GM19463 (cell line): ENCODE results near the gene ARMC5.

Source experiments
- ATAC-seq: cut with Tn5 transposase; IDR thresholded peaks from one replicate; pipeline ENCODE4 v1.9.1; 2021; ENCODE audit warnings: mild to moderate bottlenecking, moderate library complexity; ENCODE audit not compliant: unreplicated experiment

ARMC5 gene

DNA sequence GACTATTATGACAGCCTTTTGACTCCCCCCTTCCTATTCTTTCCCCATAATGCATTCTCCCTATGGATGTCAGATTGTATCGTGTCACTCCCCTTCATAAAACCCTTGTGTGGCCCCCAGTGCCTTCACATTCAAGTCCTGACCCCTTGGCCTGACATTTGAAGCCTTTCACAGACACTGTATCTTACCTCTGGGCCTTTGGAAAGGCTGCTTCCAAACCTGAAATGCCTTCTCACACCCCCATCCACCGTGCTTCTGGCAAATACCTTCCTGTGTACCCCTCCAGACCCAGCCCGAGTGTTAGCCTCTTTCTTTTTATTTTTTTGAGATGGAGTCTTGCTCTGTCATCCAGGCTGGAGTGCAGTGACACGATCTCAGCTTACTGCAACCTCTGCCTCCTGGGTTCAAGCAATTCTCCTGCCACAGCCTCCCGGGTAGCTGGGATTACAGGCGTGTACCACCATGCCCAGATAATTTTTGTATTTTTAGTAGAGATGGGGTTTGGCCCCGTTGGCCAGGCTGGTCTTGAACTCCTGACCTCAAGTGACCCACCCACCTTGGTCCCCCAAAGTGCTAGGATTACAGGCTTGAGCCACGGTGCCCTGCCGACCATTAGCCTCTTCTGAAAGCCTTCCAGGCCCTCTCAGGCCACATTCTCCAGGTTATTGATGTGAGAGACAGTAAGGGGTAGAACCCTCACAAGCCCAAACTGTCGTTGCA, 2.1 kb downstream of the ARMC5 start:
- ATAC-seq: no peak

DNA sequence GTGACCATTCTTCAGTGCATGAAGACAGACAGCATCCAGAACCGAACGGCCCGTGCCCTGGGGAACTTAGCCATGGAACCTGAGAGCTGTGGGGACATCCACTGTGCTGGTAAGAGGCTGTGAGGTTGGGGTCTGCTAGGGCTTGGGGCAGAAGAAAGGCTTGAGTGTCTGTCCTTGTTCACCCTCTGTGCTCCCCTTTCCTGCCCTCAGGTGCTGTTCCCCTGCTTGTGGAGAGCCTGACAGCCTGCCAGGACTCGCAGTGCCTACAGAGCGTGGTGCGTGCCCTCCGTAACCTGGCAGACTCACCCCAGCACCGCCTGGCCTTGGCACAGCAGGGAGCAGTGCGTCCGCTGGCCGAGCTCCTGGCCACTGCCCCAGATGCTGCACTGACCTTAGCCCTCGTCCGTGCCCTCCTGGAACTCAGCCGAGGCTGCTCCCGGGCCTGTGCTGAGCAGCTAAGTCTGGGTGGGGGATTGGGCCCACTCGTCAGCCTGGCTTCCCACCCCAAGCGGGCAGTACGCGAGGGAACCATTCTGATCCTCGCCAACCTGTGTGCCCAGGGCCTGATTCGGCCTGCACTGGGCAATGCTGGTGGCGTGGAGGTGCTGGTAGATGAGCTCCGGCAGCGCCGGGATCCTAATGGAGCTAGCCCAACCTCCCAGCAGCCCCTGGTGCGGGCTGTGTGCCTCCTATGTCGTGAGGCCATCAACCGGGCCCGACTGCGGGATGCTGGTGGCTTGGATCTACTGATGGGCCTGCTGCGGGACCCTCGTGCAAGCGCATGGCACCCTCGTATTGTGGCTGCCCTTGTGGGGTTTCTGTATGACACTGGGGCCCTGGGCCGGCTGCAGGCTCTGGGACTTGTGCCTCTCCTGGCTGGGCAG, 2.9 kb downstream of the ARMC5 start:
- no peak for ATAC-seq

DNA sequence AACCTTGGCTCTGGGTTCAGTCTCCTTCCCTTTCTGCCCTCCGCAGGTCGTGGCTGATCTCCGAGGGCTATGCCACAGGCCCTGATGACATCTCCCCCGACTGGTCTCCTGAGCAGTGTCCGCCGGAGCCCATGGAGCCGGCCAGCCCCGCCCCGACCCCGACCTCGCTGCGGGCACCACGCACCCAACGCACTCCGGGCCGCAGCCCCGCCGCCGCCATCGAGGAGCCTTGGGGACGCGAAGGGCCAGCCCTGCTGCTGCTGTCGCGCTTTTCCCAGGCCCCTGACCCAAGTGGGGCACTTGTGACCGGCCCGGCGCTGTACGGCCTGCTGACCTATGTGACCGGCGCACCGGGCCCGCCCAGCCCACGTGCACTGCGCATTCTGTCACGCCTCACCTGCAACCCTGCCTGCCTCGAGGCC, 5.1 kb downstream of the ARMC5 start:
- no peak for ATAC-seq

DNA sequence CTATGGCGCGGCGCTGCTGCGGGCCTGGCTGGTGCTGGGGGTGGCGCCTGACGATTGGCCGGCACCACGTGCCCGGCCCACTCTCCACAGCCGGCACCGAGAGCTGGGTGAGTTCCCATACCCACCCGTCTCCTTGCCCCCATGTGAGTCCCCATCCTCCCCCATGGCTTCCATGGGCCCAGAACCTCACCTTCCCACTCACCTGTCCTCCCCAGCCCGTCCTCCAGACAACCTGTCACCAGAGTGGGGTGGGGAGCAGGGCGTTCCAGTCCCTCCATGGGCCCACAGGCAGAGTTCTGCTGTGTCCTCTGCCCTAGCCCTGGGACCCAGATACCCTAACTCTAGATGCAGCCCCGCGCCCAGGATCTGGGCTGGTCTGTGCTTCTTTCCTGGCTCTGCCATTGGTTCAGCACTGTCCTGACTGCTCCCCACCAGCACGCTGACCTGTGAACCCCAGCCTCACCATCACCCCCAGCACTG, 5.5 kb downstream of the ARMC5 start:
- ATAC-seq: no peak

DNA sequence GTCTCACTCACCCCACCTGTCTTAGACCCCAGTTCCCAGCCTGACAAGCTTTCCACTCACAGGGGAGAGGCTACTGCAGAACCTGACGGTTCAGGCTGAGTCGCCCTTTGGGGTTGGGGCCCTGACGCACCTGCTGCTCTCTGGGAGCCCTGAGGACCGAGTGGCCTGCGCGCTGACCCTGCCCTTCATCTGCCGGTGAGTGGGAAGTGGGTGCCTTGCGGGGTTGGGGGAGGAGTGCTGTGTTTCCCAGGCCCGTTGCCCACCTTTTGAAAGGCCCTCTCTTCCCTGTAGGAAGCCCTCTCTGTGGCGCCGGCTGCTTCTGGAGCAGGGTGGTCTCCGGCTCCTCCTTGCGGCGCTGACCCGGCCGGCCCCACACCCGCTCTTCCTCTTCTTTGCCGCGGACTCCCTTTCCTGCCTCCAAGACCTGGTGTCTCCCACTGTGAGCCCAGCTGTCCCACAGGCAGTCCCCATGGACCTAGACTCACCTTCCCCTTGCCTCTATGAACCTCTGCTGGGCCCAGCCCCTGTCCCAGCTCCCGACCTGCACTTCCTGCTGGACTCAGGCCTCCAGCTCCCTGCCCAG, 6.6 kb downstream of the ARMC5 start:
- no peak for ATAC-seq

DNA sequence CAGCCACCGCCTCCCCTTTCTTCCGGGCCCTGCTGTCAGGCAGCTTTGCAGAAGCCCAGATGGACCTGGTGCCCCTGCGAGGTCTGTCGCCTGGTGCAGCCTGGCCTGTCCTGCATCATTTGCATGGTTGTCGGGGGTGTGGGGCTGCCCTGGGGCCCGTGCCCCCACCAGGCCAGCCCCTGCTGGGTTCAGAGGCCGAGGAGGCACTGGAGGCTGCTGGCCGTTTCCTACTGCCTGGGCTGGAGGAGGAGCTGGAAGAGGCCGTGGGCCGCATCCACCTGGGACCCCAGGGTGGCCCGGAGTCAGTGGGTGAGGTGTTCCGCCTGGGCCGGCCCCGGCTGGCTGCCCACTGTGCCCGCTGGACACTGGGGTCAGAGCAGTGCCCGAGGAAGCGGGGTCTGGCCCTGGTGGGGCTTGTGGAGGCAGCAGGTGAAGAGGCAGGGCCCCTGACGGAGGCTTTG, 7.1 kb downstream of the ARMC5 start:
- no peak for ATAC-seq

DNA sequence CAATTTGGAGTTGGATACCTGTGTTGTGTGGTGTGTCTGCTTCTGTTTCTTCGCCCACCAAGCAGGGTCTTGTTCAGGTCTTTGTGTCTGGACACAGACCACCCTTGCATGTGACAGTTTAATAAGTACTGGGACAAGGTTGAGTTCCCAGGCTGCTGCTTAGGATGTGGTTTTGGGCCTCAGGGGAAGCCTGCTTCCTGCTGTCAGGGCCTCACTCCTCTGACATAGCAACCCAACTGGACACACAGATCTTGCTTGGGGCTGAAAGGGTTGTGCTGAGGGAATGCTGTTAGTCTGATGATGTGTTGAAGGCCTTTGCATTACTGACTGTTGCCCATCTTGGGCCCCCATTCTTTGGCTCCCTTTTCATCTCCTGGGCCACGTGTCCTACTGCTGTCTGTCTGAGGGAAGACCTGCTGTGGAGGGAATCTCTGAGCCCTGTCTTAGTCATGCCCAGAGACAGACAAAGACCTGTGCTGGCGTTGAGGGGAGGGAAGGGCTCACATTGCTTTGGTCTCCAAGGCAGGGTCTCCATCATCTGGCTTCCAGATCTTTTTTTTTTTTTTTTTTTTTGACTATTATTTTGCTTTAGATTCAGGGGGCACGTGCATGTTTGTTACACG, 8.0 kb downstream of the ARMC5 start:
- no peak for ATAC-seq

DNA sequence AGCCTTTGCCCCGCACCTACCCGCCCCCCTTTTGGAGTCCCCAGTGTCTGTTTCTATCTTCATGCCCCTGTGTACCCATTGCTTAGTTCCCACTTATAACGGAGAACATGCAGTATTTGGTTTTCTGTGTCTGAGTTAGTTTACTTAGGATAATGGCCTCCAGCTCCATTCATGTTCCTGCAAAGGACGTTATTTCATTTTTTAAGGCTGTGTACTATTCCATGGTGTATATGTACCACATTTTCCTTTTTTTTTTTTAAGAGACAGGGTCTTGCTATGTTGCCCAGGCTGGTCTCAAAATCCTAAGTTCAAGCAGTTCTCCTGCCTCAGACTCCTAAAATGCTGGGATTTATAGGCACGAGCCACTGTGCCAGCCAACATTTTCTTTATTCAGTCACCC, 8.6 kb downstream of the ARMC5 start:
- ATAC-seq: no peak

DNA sequence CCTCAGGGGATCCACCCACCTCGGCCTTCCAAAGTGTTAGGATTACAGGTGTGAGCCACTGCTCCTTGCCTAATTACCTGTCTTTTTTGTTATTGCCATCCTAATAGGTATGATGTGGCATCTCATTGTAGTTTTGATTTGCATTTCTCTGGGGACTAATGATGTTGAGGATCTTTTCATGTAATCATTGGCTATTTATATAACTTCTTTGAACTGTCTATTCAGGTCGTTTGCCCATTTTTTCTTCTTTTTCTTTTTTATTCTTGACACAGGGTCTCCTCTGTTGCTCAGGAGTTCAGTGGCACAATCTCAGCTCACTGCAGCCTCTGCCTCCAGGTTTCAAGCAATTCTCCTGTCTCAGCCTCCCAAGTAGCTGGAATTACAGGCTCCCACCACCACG, 11.3 kb downstream of the ARMC5 start:
- no peak for ATAC-seq

DNA sequence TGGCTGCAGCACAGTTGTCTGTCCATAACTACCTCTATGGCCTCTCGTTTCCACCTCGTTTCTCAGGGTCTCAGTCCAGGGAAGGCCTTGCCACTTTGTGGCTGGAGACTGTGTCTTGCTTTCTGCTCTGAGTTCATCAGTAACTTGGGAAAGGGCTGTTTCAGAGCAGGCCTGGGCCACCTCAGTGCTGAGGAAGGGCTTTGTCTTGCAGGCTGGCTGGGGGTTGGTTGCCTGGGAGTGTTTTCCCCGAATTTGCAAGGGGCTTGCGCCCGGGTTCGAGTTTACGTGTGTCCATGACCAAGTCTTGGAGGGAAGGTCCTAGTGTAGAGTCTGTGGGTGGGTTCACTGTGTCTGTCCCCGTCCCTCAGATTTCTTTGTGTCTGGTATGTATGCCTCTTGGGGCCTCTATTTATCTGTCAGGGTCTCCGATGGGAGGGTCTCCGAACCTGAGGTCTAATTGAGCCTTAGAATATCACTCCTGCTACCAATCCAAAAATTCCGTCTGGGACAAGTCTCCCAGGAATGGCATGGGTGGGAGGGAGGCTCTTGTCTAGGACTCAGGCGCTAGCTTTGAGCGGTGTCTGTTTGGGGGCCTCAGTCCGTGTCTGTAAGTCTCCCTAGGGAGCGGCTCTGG, 12.1 kb downstream of the ARMC5 start:
- ATAC-seq: no peak

DNA sequence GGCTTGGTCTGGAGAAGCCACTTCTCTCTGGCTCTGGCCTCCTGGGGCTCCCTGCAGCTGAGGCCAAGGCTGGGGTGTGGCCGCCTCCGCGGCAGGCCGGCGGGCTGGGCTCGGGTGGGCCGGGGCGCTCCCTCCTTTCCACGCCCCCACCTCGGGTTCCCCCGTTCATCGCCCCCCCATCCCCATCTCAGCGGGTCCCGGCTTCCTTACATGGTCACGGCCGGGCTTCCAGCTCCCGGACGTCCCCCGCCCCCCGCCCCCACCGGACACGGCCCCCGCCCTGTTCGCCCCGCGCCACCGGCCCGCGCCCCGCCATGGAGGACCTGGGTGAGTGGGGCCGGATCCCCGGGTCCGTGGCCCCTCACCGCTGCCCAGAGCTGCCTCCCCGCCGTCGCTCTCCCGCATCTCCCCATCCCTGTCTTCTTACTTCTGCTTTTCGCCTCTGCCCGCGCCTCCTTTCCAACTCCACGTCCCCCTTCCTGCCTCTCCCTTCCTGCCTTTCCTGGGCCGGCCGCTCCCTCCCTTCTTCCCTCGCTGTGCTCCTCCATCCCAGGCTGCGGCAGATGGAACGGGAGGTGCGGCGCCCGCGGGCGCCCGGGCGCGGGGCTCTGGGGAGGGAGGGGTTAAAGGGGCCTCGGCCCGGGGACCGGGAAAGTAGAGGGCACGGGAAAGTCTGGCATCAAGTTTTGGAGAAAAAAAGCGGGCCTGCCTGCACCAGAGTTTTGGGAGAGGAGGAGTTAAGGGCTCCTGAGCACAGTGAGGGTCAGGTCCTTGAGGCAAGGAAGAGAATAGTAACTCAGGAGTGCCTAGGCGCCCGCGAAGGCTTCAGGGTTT, 12.8 kb downstream of the ARMC5 start, which contains the start of gene TGFB1I1:
TSS of gene TGFB1I1 (plus strand) at position 278 of the 834 bp plus-strand sequence. CDS start at position 315, 37 bp downstream.
- ATAC-seq: peak; percentile 30

DNA sequence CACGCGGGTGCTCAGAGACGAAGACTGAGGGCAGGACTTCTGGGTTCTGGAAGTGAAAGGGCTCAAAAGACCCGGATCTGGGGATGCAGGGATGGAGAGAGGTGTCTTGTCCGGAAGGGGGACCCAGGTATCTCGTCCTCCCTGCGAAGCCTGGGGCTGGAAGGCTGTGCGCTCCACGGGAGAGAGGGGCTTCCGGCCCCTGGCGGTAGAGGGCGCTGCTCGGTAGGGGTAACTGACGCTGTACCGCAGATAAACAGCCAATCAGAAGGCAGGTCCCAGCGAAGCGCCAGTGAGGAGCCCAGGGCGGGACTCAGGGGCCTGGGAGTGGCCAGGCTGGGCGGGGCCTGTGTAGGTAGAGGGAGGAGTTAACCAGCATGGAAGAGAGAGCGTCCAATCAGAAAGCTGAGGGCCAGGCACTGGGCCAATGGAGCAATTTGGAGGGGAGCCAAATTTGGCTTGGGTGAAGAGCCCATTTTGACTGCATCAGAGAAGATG, 13.5 kb downstream of the ARMC5 start:
- no peak for ATAC-seq

DNA sequence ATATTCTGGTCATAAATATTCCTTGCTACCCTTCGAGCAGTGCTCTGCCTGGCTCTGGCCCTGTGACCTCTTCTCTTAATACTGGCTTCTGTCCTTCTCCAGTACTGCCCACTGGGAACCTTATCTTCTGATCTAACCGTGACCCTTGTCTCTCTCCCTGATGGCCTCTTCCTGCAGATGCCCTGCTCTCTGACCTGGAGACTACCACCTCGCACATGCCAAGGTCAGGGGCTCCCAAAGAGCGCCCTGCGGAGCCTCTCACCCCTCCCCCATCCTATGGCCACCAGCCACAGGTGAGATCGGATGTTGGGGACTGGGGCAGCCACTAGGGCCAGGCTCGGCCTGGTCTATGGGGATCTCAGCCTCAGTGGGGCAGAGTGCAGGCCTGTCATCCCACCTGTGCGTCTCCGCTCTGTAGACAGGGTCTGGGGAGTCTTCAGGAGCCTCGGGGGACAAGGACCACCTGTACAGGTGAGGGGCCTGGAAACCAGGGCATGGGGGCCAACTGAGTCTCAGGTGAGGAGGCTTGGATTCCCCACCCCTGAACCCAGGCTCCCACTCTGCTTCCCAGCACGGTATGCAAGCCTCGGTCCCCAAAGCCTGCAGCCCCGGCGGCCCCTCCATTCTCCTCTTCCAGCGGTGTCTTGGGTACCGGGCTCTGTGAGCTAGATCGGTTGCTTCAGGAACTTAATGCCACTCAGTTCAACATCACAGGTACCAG, 14.1 kb downstream of the ARMC5 start:
- no peak for ATAC-seq

DNA sequence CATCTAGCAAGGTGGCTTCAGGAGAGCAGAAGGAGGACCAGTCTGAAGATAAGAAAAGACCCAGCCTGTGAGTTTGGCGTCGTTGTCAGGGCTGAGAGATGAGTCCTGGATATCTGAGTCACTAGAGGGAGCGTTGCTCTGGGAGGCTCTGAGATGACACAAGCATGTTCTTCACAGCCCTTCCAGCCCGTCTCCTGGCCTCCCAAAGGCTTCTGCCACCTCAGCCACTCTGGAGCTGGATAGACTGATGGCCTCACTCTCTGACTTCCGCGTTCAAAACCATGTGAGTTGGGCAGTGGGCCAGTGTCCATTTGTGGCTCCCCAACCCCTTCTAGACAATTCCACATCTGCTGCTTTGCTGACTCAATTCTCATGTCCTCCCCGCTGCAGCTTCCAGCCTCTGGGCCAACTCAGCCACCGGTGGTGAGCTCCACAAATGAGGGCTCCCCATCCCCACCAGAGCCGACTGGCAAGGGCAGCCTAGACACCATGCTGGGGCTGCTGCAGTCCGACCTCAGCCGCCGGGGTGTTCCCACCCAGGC, 14.9 kb downstream of the ARMC5 start:
- ATAC-seq: no peak

DNA sequence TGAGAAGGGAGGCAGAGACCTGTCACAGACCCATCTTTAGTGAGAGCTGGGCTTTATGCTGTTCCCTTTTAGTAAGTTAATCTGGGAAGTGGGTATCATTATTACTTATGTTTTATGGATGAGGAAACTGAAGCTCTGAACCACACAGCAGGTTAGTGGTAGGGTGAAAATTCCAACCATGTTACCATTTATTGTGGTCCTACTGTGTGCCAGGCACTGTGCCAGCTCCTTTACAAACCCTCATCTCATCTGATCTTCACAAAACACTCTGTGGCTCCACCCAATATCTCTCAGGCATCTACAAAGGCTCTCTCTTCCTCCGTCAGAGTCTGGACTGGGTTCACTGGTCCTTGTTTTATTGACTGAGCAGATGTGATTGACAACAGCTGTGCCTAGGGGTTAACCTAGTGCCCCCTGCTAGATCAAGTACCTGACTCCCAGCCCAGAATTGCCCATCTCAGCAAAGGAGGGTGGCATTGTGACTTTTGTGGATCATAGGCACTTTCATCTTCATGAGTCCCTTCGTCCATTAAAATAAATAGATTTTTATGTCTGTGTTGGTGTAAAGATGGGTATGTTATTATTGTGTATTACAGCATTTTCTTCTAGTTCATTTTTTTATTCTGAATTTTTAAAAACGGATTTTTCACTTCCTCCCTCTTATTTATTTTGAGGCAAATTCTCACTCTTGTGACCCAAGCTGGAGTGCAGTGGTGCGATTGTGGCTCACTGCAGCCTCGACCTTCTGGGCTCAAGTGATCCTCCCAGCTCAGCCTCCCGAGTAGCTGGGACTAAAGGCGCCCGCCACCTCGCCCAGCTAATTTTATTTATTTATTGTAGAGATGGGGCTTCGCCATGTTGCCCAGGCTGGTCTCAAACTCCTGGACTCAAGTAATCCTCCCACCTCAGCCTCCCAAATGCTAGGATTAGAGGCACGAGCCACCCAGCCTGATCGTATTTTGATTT, 15.8 kb downstream of the ARMC5 start:
- no peak for ATAC-seq

DNA sequence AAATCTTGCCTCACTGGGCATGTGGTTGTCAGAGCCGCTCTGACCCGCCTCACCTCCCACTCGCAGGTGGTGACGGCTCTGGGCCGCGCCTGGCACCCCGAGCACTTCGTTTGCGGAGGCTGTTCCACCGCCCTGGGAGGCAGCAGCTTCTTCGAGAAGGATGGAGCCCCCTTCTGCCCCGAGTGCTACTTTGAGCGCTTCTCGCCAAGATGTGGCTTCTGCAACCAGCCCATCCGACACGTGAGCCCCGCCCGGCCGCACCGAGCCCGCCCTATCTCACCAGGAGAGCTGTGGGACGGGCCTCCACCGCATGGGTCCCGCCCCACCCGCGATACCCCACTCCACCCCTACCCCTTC, 16.6 kb downstream of the ARMC5 start:
- no peak for ATAC-seq
